Measurements from ENCODE around the gene CHTF18.

- no peak for TF ChIP-seq POLR2A (IDR thresholded peaks at IDR 0.05)
- no peak for TF ChIP-seq CTCF (IDR thresholded peaks at IDR 0.05)
Measured at GRCh38 chr16:778447-778846, 10.0 kb upstream of the CHTF18 start.

Measured in body of pancreas (tissue), 4 donors.